Panc1 (cell line): ENCODE measurements around the gene ZNF200. TPM values are rescaled to one million over a fixed set of nuclear protein-coding genes. Genes with fewer than 3 reads are reported as not detected.
"Not testable (repeated sequence)": the region's sequence is repeated elsewhere in the genome, so short reads cannot be mapped to it uniquely, and the experiment has no call there.

Experiments used
- ATAC-seq: fragments of 200-7000 bp; cut with Tn5 transposase; 2 replicates; pipeline ENCODE4 v1.9.1; 2020; ENCODE audit warnings: mild to moderate bottlenecking, moderate library complexity
- BruUV-seq: library from RNA; stranded (reverse); fragments of 400-500 nt; replicated peaks from 2 replicates; lab custom pipeline; 2021; lab: Mats Ljungman, UMichigan
- CTCF ChIA-PET: fragments of 300-600 bp; sonication (Branson Sonifier 250); formaldehyde crosslinking; loops from one replicate; lab custom pipeline; 2022; ENCODE audit warnings: antibody characterized with exemption; lab: Charles Lee
- POLR2A ChIA-PET: fragments of 300-600 bp; sonication (Branson Sonifier 250); formaldehyde crosslinking; loops from one replicate; lab custom pipeline; 2022; ENCODE audit warnings: antibody characterized with exemption; lab: Charles Lee
- DNase-seq: peaks from one replicate; pipeline ENCODE4 v3.0.0-alpha.2; 2010; ENCODE audit warnings: low read depth, low spot score
- H3K27ac ChIP-seq: 2 replicates; pipeline ENCODE4 v1.5.1; 2011; ENCODE audit warnings: mild to moderate bottlenecking, low read length, inconsistent platforms
- H3K27me3 ChIP-seq: fragments of 200-500 bp; sonication (Bioruptor generic); 2 replicates; pipeline ENCODE4 v1.6.0; 2014; ENCODE audit warnings: low read length, inconsistent platforms; ENCODE audit not compliant: control insufficient read depth, insufficient read depth
- H3K36me3 ChIP-seq: fragments of 200-500 bp; sonication (Bioruptor generic); 2 replicates; pipeline ENCODE4 v1.5.1; 2014; ENCODE audit warnings: inconsistent platforms, mild to moderate bottlenecking, low read length, moderate library complexity; ENCODE audit not compliant: control insufficient read depth, insufficient read depth
- H3K4me1 ChIP-seq: 2 replicates; pipeline ENCODE4 v1.5.1; 2011; ENCODE audit warnings: inconsistent platforms, mild to moderate bottlenecking, low read length, moderate library complexity; ENCODE audit not compliant: control insufficient read depth, insufficient read depth
- H3K4me3 ChIP-seq, 2 experiments: 2 replicates each; pipeline ENCODE4 v1.5.1; 2011 to 2012; ENCODE audit warnings: low read depth in 2 of 2, low read length in 2 of 2, mild to moderate bottlenecking in 2 of 2, inconsistent platforms in 1 of 2, moderate library complexity in 1 of 2
- H3K9me3 ChIP-seq: fragments of 200-500 bp; sonication (Bioruptor generic); 2 replicates; pipeline ENCODE4 v1.5.1; 2014; ENCODE audit warnings: low read depth, mild to moderate bottlenecking, inconsistent platforms, low read length, moderate library complexity; ENCODE audit not compliant: control insufficient read depth, insufficient read depth
- SIN3A ChIP-seq: IDR thresholded peaks from 2 replicates; pipeline ENCODE4 v1.6.1; 2012; ENCODE audit warnings: low read depth, mild to moderate bottlenecking, low read length, moderate library complexity, borderline replicate concordance; ENCODE audit not compliant: insufficient read depth
- TCF7L2 ChIP-seq: IDR thresholded peaks from 2 replicates; pipeline ENCODE4 v1.6.1; 2011; ENCODE audit warnings: mild to moderate bottlenecking, low read depth, low read length, inconsistent platforms
- in situ Hi-C: cut with HindIII; loops from 2 replicates; pipeline ENCODE4 v1.10.0; 2016; ENCODE audit warnings: low sequenced_read_pairs, low pct_unique_long_range_greater_than_20kb
- intact Hi-C: fragments of 100-400 bp; cut with micrococcal nuclease; formaldehyde crosslinking; loops from one replicate; pipeline ENCODE4 v1.10.0; 2022; ENCODE audit not compliant: unreplicated experiment
- total RNA-seq: library from RNA; stranded (reverse); gene quantifications from one replicate; pipeline ENCODE4 v1.2.1, GENCODE V29; 2021; ENCODE audit not compliant: unreplicated experiment
- TF ChIP-seq, protein P1 (sequence below), 2 experiments: IDR thresholded peaks; 2 replicates each; pipeline ENCODE4 v1.6.1; 2011 to 2012; ENCODE audit warnings: low read depth in 2 of 2, control low read depth in 1 of 2, low read length in 1 of 2, mild to moderate bottlenecking in 1 of 2, moderate library complexity in 1 of 2; ENCODE audit not compliant: insufficient read depth in 1 of 2
- TF ChIP-seq, protein P2 (sequence below): fragments of 450-650 bp; IDR thresholded peaks from 2 replicates; pipeline ENCODE4 v1.5.1; 2017; ENCODE audit warnings: mild to moderate bottlenecking

ZNF200 gene
- total RNA-seq, 1 experiment from 2014 or later: 12.4 TPM

DNA sequence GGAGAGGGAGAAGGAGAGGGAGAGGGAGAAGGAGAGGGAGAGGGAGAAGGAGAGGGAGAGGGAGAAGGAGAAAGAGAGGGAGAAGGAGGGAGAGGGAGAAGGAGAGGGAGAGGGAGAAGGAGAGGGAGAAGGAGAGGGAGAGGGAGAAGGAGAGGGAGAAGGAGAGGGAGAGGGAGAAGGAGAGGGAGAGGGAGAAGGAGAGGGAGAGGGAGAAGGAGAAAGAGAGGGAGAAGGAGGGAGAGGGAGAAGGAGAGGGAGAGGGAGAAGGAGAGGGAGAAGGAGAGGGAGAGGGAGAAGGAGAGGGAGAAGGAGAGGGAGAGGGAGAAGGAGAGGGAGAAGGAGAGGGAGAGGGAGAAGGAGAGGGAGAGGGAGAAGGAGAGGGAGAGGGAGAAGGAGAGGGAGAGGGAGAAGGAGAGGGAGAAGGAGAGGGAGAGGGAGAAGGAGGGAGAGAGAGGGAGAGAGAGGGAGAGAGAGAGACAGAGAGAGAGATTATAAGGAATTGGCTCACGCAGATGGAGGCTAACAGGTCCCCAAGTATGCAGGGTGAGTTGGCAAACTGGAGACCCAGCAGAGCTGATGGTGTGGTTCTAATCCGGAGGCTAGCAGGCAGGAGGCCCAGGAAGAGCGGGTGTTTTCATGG lies 37.1 kb downstream of the ZNF200 start:
- H3K27me3 ChIP-seq, H3K9me3 ChIP-seq, in situ Hi-C loops, DNase-seq, BruUV-seq, CTCF ChIA-PET, H3K4me1 ChIP-seq, ATAC-seq, POLR2A ChIA-PET, H3K4me3 ChIP-seq, H3K36me3 ChIP-seq, intact Hi-C loops, H3K27ac ChIP-seq: not testable (repeated sequence)

DNA sequence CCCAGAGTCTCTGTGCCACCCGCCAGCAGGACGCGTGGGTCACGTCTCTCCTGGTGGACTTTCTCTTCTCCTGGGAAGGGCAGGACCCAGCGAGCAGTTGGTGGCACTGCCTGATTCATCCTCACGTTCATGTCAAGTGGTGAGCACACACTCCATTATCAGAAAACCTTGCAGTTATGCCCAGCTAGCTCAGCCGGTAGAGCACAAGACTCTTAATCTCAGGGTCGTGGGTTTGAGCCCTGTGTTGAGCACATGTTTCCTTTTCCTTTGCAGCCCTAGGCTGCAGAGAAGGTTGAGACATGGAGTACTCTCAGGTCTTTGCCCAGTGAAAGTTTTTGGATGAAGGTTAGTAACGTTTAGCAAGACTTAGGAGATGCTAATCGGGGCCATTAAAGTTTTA lies 39.0 kb downstream of the ZNF200 start:
- BruUV-seq: no TSS peak
- H3K9me3 ChIP-seq: no peaks in the 10 kb centered on the region
- H3K27ac ChIP-seq: no peak overlapping the region
- ATAC-seq (no peak), DNase-seq (peak; percentile 48)
- no peaks in the 10 kb centered on the region for H3K36me3 ChIP-seq
- CTCF ChIA-PET: no interaction called here
- H3K4me1 ChIP-seq: peaks cover 6% of the 10 kb centered on the region; the same call in 1 of the 2 replicates
- no peak overlapping the region for H3K4me3 ChIP-seq
- TF ChIP-seq TCF7L2: no peak
- TF ChIP-seq, protein P1, sequence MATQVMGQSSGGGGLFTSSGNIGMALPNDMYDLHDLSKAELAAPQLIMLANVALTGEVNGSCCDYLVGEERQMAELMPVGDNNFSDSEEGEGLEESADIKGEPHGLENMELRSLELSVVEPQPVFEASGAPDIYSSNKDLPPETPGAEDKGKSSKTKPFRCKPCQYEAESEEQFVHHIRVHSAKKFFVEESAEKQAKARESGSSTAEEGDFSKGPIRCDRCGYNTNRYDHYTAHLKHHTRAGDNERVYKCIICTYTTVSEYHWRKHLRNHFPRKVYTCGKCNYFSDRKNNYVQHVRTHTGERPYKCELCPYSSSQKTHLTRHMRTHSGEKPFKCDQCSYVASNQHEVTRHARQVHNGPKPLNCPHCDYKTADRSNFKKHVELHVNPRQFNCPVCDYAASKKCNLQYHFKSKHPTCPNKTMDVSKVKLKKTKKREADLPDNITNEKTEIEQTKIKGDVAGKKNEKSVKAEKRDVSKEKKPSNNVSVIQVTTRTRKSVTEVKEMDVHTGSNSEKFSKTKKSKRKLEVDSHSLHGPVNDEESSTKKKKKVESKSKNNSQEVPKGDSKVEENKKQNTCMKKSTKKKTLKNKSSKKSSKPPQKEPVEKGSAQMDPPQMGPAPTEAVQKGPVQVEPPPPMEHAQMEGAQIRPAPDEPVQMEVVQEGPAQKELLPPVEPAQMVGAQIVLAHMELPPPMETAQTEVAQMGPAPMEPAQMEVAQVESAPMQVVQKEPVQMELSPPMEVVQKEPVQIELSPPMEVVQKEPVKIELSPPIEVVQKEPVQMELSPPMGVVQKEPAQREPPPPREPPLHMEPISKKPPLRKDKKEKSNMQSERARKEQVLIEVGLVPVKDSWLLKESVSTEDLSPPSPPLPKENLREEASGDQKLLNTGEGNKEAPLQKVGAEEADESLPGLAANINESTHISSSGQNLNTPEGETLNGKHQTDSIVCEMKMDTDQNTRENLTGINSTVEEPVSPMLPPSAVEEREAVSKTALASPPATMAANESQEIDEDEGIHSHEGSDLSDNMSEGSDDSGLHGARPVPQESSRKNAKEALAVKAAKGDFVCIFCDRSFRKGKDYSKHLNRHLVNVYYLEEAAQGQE (IDR thresholded peaks at IDR 0.05; ENCODE audit: insufficient read depth in 1 of 2, low read depth in 2 of 2, low read length in 1 of 2): no peak
- POLR2A ChIA-PET: no interaction called here
- in situ Hi-C loops (no loop called here), intact Hi-C loops (no loop called here)
- no peaks in the 10 kb centered on the region for H3K27me3 ChIP-seq

DNA sequence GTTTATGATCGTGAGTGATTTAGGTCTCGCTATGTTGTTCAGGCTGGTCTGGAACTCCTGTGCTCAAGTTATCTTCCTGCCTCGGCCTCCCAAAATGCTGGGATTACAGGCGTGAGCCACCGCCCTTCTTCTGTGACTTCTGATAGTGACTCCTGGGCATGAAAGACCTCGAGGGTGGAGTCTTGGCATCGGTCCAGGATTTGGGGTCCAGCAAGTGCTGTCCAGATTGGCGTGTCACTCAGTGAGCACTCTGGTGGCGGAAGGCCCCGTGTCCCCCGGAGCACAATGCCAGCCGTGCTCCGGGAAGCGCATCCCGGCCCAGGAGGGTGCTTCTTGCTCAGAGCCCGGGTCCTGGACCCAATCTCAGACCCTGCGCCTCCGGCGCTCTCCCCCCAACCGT lies 40.2 kb downstream of the ZNF200 start:
- in situ Hi-C loops: no loop called here

More for the DNA sequence above, 40.2 kb downstream of the ZNF200 start:
- no peak for DNase-seq
- Histone ChIP-seq H3K4me1 (peaks cover 9% of the 10 kb centered on the region; the same call in 1 of the 2 replicates), H3K27ac (no peak overlapping the region), H3K27me3 (no peaks in the 10 kb centered on the region), H3K36me3 (no peaks in the 10 kb centered on the region), H3K9me3 (no peaks in the 10 kb centered on the region), H3K4me3 (no peak overlapping the region)
- ChIA-PET POLR2A (no interaction called here), CTCF (no interaction called here)
- no peak for ATAC-seq
- BruUV-seq: no TSS peak
- TF ChIP-seq TCF7L2 (no peak), SIN3A (no peak)
- TF ChIP-seq, protein P2, sequence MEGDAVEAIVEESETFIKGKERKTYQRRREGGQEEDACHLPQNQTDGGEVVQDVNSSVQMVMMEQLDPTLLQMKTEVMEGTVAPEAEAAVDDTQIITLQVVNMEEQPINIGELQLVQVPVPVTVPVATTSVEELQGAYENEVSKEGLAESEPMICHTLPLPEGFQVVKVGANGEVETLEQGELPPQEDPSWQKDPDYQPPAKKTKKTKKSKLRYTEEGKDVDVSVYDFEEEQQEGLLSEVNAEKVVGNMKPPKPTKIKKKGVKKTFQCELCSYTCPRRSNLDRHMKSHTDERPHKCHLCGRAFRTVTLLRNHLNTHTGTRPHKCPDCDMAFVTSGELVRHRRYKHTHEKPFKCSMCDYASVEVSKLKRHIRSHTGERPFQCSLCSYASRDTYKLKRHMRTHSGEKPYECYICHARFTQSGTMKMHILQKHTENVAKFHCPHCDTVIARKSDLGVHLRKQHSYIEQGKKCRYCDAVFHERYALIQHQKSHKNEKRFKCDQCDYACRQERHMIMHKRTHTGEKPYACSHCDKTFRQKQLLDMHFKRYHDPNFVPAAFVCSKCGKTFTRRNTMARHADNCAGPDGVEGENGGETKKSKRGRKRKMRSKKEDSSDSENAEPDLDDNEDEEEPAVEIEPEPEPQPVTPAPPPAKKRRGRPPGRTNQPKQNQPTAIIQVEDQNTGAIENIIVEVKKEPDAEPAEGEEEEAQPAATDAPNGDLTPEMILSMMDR: no peak
- intact Hi-C loops: no loop called here
